ENCODE data around the gene CYB5R3. TPM values are rescaled to one million over a fixed set of nuclear protein-coding genes. Genes with fewer than 3 reads are reported as not detected.
A peak's percentile ranks its signal among the peaks of the same experiment; 100 is the strongest.
"Not testable (repeated sequence)": the region's sequence is repeated elsewhere in the genome, so short reads cannot be mapped to it uniquely, and the experiment has no call there.

The CYB5R3 gene
- polyA plus RNA-seq, 1 of the 3 experiments (the other 2 are of a cell fraction) = 106 TPM

GRCh38 chr22:42581762-42582716, 67.2 kb downstream of the CYB5R3 start:
- Histone ChIP-seq H2AFZ (ENCODE audit: low read depth) (no peak overlapping the region), H3K79me2 (ENCODE audit: insufficient read depth) (no peaks in the 10 kb centered on the region), H3K9me2 (no peaks in the 10 kb centered on the region), H3K27me3 (ENCODE audit: insufficient read depth) (no peaks in the 10 kb centered on the region), H3K27ac (ENCODE audit: low read depth in 2 of 2, low read length in 1 of 2) (no peak overlapping the region), H4K20me1 (ENCODE audit: insufficient read depth) (no peaks in the 10 kb centered on the region), H3K9ac (peak overlapping the region; percentile 61; the same call in 1 of the 2 replicates), H3K36me3 (replicated peaks in 1 of 2; ENCODE audit: control insufficient read depth in 1 of 2, insufficient read depth in 2 of 2, low read length in 1 of 2) (peaks cover 0 to 19% of the 10 kb centered on the region in 2 experiments), H3K4me1 (ENCODE audit: control insufficient read depth in 1 of 2, insufficient read depth in 2 of 2, low read depth in 1 of 2, low read length in 1 of 2) (no peaks in the 10 kb centered on the region; a peak in 1 of 4 replicates), H3K9me3 (no peaks in the 10 kb centered on the region), H3F3A (replicated peaks; ENCODE audit: insufficient read depth) (no peaks in the 10 kb centered on the region), H3K4me3 (ENCODE audit: low read depth in 2 of 2, low read length in 1 of 2) (peak overlapping the region; percentile 51 to 56; a peak in 3 of 4 replicates), H3K4me2 (peak overlapping the region; percentile 50; the same call in 1 of the 2 replicates)
- ChIA-PET POLR2A (interaction anchor here (0.7 kb wide), 1 partner anchor 21 kb away, joined by 3 read pairs; no protein-coding TSS in a partner anchor), CTCF (no interaction called here)
- 74% methylated on average over 4 of the region's 64 CpGs for WGBS (ENCODE audit: low lambda C conversion rate)
- TF ChIP-seq USF1 (IDR thresholded peaks at IDR 0.05; ENCODE audit: borderline replicate concordance, low read depth) (no peak), CTCF (IDR thresholded peaks at IDR 0.05) (no peak), TAF1 (IDR thresholded peaks at IDR 0.05; ENCODE audit: borderline replicate concordance, low read depth, low read length) (peak; percentile 36; the same call in 1 of the 2 replicates), YY1 (IDR thresholded peaks at IDR 0.05; ENCODE audit: low read depth) (peak; percentile 78), MXI1 (IDR thresholded peaks at IDR 0.05; ENCODE audit: low read depth, low read length) (0 out of 2 replicates have a peak, but pooled peaks have one; percentile 21), TCF12 (IDR thresholded peaks at IDR 0.05) (no peak), NRF1 (IDR thresholded peaks at IDR 0.05; ENCODE audit: low read depth, low read length) (peak; percentile 58; the same call in 1 of the 2 replicates)
- DNase-seq = peak; percentile 87

- H3K79me2 ChIP-seq (ENCODE audit: insufficient read depth); H3K27me3 ChIP-seq (ENCODE audit: insufficient read depth); DNase-seq; H3K27ac ChIP-seq (ENCODE audit: low read depth in 2 of 2, low read length in 1 of 2); H3K4me1 ChIP-seq (ENCODE audit: control insufficient read depth in 1 of 2, insufficient read depth in 2 of 2, low read depth in 1 of 2, low read length in 1 of 2); H3K9me2 ChIP-seq; H4K20me1 ChIP-seq (ENCODE audit: insufficient read depth); H3K9me3 ChIP-seq; H2AFZ ChIP-seq (ENCODE audit: low read depth); H3F3A ChIP-seq (replicated peaks; ENCODE audit: insufficient read depth); CTCF ChIA-PET: not testable (repeated sequence)
- POLR2A ChIA-PET = interaction anchor here (1.1 kb wide), 1 partner anchor 13 kb away, joined by 3 read pairs; no protein-coding TSS in a partner anchor
- H3K4me3 ChIP-seq (ENCODE audit: low read depth in 2 of 2, low read length in 1 of 2) = peak overlapping the region; percentile 51 to 56; a peak in 3 of 4 replicates
- WGBS (ENCODE audit: low lambda C conversion rate) = 0% methylated on average over 2 of the region's 22 CpGs
- H3K9ac ChIP-seq = peak overlapping the region; percentile 61; the same call in 1 of the 2 replicates
- H3K4me2 ChIP-seq = peak overlapping the region; percentile 50; the same call in 1 of the 2 replicates
- H3K36me3 ChIP-seq (replicated peaks in 1 of 2; ENCODE audit: control insufficient read depth in 1 of 2, insufficient read depth in 2 of 2, low read length in 1 of 2) = peaks cover 0 to 16% of the 10 kb centered on the region in 2 experiments
These were observed 67.9 kb downstream of the CYB5R3 start for GRCh38 chr22:42581194-42581761.

- H3F3A ChIP-seq (replicated peaks; ENCODE audit: insufficient read depth); H3K4me3 ChIP-seq (ENCODE audit: low read depth in 2 of 2, low read length in 1 of 2); CTCF ChIA-PET; H3K4me1 ChIP-seq (ENCODE audit: control insufficient read depth in 1 of 2, insufficient read depth in 2 of 2, low read depth in 1 of 2, low read length in 1 of 2); H3K27me3 ChIP-seq (ENCODE audit: insufficient read depth); H2AFZ ChIP-seq (ENCODE audit: low read depth); H3K9ac ChIP-seq; H4K20me1 ChIP-seq (ENCODE audit: insufficient read depth); H3K27ac ChIP-seq (ENCODE audit: low read depth in 2 of 2, low read length in 1 of 2); H3K4me2 ChIP-seq; DNase-seq; H3K79me2 ChIP-seq (ENCODE audit: insufficient read depth); H3K9me3 ChIP-seq; H3K9me2 ChIP-seq: not testable (repeated sequence)
- peaks cover 0 to 11% of the 10 kb centered on the region in 2 experiments for H3K36me3 ChIP-seq (replicated peaks in 1 of 2; ENCODE audit: control insufficient read depth in 1 of 2, insufficient read depth in 2 of 2, low read length in 1 of 2)
- POLR2A ChIA-PET = interaction anchor here (1.1 kb wide), 1 partner anchor 12 kb away, joined by 3 read pairs; no protein-coding TSS in a partner anchor
- WGBS (ENCODE audit: low lambda C conversion rate) = no CpG with 5 or more reads among the region's 4 CpGs
These were observed 69.2 kb downstream of the CYB5R3 start for GRCh38 chr22:42580040-42580439.

Measured in SK-N-SH (cell line).